HG02840 (cell line): ENCODE measurements around the gene AMOTL2.

Experiments used
- ATAC-seq: cut with Tn5 transposase; IDR thresholded peaks from one replicate; pipeline ENCODE4 v1.9.1; 2021; ENCODE audit warnings: mild to moderate bottlenecking, moderate library complexity, moderate number of reproducible peaks; ENCODE audit not compliant: unreplicated experiment, low FRiP score

AMOTL2 gene

DNA sequence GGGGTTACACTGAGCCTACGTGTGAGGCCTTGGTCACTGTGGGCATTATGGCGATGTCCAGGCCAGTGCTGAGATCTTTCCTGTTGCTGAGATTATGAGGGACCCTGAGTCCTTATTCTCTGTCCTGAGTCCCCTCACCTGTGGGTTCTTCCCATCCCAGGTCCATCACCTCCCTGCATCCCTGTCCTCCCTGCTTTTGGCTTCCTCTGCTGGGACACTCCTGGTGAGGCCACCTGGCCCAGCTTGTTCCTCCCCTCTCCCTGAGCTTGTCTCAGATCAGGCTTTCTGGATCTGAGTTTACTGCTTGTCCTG lies 36.1 kb downstream of the AMOTL2 start:
- ATAC-seq, result no peak

DNA sequence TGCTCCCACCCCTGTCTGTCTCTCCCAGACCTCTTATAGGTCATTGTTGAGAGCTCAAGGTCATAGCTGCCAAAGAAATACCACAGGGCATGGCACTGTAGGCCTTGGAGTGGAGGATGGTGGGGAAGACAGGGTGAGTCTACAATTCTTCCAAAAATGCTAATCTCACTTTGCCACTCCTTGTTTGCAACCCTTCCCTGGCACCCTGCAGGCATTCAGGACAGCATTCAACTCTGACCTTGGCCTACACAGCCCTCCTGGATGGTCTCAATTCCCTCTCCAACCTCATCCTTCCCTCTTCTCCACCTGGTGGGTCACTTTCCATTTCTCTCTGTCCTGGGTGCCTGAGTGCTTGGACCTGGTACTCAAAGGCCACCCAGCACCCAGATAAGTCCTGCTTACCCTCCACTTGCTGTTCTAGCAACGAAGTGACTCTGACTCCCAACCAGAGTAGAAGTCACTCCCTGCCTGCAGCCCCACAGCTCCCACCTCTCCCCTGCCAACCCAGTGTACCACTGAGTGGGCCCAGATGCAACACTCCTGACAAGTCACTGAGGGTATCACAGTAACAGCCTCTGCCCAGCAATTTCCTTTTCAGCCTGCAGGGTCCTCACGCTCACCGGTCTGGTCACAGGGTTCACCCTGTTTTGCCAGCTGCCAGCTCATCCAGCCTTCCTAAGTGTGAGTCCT lies 36.6 kb downstream of the AMOTL2 start:
- ATAC-seq, result no peak

DNA sequence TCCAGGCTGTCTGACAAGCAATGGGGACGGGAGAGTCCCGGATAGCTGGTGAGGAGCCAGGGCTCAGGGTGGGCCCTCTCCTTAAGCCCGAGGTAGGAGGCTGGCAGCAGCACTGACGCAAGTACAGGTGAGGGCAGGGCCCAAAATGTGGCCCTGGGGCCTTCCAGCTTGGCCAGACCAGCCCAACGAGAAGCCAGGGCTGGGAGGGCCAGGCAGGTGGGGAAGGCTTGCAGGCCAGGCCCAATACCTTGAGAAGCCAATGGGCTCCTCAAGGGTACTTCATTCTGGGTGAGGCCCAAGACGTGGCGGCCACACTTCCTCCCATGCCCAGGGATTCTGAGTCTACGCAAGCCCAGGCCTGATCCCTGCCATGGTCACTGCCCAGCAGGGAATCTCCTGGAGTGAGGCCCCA lies 37.2 kb downstream of the AMOTL2 start:
- ATAC-seq, result no peak

DNA sequence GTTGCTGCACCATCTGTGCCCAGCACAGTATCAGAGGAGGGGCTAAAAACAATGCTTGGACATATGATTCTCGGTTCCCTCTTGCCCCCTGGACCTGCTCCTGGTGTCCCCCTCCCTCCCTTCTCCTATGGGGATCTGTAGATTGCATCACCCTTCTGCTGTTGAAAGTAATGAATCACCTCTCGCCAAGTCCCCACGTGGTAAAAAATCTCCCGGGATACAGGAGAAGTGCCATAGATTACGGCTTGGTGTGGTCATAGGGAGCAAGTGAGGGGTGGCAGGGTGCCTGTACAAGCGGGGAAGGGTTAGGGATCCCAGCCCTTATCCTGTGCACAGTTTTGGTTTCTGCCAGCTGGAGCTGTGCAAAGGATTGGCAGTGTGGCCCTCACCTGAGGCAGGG lies 37.7 kb downstream of the AMOTL2 start:
- no peak for ATAC-seq

DNA sequence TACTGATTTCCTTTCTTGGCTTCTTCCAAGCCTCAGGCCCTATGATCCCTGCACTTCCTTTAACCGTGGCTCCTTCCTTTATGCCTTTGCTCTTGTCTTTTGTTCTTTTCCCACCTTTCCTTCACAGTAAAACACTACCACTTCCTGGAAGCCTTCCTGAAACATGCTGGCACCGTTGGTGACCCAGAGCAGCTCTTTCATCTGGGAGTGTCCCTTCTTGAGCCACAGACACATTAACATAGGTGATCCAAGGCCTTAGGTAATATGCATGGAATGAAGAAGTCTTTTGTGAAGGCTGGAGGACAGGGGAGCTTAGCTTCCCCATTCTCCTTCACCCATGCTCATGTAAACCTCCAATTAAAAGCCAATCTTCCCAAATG lies 39.4 kb downstream of the AMOTL2 start:
- no peak for ATAC-seq

DNA sequence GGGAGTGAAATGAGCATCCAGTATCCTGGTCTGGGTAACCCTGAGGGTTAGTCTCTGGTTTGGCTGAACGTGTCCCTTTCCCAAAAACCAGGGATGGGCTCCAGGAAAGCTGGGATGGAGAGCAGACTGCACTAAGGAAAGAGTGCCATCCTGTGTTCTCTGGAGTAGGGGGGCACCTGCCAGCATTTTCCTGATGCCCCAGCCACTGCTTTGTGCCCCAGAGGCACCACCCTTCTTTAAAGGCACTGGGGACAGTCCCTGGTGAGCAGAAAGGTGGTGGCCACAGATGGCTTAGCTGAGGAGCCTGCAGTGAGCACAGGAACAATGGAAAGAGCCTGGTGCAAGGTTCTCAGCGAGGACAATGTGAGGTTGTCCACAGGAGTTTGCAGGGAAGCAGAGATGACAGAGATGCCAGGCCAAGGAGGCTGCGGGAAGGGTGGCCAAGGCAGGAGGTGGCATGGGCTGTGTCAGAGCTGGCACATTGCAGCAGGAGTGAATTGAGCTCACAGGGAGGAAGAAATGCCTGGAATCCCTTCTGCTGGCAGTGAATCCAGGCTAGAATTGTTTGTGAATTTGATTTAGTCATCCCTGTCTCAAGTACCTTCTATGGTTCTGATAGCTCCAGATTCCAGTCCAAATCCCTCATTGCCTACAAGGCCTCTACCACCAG lies 39.9 kb downstream of the AMOTL2 start:
- ATAC-seq, result no peak

DNA sequence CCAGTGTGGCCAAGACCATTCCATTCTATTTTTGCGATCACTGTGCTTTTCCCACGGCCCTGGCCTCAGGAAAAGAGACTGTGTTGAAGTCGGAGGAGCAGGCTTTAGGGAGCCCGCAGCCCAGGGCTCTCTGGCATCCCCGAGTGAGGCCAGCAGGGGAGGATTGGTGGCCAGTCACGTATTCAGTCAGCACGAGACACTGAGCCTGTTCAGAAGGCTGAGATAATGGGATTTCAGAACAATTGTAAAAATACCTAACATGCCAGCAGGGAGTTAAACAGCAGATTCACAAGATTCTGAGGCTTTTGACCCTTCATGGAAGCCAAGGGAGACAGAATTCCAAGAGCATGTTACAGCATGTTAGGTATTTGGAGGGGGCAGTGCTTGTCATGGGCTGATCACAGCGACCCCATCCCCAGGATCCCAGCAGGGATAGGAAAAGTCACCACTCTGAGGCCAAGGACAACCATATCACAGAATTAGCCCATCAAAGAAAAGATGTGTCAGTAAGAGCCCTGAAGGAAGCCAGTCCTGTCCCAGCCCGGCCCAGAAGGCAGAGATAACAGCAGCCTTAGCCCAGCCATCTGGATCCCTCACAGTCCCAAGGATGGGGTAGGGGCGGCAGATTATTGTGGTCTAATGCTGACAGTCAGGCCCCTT lies 40.6 kb downstream of the AMOTL2 start:
- ATAC-seq, result no peak

DNA sequence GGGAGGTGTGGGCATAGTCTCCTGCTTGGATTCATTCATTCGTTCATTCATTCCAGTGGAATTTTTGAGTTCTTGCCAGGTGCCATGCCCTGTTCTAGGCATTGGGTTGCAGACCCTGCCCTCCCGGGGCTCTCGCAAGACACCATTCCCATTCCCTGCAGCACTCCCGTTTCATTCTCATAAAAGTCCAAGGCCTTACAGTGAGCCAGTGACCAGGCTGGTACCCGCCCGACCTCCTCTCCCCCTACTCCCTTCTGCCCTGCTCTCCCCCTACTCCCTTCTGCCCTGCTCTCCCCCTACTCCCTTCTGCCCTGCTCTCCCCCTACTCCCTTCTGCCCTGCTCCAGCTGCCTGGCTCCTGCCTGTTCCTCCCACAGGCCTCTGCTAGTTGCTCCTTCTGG lies 41.9 kb downstream of the AMOTL2 start:
- no peak for ATAC-seq

DNA sequence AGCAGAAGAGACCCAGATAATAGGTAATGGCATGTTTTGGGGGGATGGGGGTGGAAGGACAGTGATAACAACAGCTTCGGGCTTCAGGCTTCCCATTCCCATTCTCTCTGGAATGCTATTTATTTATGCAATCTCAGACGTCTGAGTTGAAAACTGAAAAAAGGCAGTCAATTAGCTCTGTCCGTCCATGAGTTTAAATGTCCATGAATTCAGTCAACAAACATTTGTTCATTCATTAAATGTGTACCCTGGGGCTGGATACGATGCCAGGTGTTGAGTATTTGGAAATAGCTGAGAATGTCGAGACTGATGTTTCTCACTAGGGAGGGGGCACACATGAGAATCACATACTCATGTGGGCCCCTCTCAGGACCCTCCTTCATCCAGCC lies 42.4 kb downstream of the AMOTL2 start:
- ATAC-seq, result no peak

DNA sequence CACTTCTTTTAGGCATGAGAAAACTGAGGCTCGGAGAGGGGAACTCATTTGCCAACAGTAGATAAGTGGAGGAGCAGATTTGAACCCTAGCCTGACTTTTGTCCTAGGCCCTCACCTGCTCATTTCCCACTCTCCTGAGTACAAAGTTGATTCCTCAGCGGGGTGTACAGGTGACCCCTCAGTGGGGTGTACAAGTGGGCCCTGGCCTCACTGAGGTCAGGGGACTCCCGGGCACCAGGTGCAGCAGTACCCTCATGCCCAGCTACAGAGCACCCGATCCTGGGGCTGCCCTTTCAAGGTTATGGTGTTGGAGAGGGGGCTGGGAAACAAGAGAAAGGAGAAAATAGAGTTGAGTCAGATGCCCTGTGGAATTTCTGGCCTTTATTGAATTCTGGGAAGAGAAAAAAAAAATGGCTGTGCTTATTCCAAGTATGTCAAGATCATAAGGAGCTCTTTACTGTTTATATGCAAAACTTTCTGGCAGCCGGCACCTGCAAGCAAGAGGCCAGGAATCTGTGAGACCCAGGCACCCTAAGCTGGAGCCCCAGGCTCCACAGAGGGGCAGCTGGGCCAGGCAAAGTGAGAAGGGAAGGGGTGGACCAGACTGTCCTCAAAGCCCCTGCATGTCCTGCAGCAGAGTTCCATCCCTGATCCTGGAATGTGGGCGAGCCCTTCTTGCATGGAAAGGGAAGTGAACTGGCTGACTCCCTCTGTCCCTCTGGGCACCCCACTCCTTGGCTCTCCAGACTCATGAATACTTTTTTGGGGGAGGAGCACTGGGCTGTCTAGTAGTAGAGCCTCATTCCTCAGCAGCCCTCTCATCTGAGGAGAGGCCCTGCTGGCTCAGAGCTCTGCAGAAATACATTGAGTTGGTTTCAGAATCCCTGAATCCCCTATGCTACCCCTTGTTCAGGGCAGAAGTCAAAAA lies 43.1 kb downstream of the AMOTL2 start:
- ATAC-seq, result no peak

DNA sequence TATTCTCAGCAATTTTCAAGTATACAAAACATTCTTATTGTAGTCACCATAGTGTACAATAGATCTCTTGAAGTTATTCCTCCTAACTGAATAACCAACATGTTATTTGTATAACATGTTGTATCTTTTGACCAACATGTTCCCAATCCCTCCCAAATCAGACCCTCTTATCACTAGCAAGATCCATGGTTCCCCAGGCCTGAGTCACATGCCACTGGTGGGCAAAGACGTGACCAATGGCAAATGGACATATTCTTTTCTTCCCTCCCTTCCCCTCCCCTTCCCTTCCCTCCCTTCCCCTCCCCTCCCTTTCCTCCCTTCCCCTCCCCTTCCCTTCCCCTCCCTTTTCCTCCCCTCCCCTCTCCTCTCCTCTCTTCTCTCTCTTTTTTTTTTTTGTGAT lies 45.4 kb downstream of the AMOTL2 start:
- no peak for ATAC-seq

DNA sequence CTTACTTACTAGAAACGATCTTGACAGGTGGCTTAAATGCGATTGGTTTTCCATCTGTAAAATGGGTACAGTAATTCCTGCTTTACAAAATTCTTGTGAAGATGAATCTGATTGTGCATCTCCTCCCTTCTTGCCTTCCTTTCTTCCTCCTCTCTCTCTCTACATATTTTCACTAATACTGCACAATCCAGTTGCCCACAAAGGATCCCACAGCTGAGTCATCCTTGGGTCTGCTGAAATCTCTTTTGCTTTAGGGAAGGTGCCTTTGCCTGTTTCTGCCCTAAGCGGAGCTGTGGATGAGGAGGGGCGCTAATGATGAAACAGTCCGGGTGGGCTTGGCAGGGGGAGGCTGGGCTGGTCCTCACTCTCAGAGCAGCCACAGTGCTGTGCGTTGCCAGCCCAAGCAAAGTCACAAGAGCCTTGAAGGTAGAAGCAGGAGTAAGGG lies 46.1 kb downstream of the AMOTL2 start:
- ATAC-seq, result no peak

DNA sequence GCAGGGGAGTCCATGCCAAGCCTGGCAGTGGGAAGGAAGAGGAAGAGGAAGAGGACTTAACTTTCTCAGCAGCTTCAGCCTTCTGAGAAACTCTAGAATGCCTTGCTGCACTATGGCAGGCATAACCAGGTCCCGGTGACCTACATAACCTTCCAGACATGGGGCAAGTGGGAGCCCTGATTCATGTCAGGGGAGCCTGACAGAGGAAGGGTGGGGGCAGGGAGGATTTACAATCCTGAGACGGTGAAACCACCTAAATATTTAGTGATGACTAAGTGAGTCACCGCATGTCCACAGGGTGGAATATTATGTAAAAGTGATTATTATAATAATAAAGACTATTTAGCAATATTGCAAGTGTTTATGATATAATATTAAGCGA lies 46.7 kb downstream of the AMOTL2 start:
- ATAC-seq, result no peak

DNA sequence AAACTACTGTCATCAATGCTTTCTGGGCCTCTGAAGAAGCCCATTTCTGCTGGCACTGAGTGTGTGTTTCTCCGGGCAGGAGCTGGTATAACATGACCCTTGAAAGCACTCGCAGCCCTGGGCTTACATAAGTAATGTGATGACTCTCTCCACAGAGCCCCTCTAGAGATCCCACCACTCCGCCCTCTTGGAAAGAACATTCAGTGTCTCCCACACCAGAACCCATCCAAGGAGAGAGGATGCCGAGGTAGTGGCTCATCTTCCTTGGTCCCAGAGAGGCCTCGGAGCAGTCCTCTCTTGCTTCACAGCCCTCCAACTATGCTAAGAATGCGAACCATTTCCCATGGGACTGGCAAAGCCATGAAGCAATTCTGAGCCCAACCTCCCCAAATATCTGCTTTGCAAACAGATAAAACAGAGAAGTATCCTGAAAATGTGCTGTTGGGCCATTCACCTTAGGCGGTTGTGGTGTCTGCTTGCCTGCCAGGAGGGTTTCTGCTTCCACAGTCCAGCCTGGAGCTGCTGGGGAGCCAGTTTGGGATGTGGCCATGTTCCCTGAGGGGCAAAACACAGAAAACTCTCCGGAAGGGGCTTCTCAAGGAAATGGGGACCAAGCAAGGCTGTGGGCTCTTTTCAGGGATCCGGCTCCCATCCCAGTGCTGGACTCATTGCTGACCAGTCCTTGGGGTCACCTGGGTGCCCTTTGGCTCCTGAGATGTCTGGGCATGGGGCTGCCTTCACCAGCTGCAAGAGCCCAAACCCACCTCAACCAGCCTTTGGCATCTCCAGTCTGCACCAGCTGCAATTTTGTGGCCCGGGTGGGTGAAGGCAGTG lies 47.3 kb downstream of the AMOTL2 start:
- no peak for ATAC-seq

DNA sequence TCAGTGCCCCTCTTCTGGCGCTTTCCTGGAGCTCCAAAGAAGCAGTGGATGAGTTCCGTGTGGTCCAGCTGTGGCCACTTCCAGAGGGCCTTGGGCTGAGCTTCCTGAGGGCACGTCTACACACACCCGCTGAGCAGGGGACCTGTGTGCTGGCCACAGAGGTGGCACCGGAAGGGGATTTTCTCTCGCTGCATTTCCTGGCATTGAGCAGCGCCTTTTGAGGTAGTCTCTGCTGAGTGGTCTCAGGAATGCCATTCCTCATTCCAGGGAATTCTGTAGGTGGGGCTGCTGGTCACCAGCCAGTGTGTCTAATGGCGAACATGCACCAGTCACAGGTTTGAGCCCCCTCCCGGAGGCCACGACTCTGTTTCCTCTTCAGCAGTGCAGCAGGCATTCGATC lies 48.1 kb downstream of the AMOTL2 start:
- ATAC-seq, result no peak

DNA sequence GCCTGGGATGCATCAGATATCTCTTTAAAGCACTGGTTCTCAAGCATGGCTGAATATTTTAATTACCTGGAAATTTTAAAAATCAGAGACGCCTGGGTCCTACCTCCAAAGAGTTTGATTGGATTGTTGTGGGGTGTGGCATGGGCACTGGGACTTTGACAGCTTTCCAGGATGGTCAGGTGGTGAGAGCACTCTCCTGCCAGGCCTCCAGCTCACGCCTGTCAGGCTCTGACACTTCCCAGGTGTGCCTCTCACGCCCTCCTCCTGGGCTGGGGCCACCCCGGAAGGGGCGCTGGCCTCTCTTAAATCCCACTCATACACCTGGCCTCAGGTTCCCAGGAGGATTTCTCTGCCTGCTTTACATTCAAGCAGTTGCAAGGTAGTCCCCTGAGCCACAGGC lies 48.5 kb downstream of the AMOTL2 start:
- ATAC-seq, result no peak

DNA sequence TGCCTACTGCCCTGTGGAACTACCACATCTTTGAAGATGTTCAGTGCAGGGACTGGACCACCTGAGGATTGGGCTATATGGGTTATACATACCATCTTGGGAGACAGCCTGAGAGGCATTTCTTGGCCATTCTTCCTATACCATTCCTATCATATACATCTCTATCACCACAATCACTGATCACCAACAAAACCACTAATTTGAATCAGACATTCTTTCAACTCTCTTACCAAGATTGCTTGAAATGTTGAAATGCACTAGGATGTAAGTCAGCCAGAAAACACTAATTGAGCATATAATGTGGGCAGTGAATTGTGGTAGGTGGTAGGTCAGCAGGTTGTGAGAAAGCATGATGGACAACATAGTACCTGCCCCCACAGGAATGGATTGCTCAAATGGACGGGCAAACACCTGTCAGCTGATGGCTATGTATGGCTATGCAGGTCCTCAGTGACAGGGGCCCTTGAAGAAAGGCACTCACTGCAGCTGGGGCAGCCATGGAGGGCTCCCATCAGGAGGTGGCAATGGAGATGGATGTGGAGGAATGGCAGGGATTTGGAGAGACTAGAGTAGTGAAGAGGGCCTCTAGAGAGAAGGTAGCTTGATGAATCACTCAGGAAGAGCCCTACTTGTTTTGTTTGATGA lies 49.1 kb downstream of the AMOTL2 start:
- ATAC-seq, result no peak

DNA sequence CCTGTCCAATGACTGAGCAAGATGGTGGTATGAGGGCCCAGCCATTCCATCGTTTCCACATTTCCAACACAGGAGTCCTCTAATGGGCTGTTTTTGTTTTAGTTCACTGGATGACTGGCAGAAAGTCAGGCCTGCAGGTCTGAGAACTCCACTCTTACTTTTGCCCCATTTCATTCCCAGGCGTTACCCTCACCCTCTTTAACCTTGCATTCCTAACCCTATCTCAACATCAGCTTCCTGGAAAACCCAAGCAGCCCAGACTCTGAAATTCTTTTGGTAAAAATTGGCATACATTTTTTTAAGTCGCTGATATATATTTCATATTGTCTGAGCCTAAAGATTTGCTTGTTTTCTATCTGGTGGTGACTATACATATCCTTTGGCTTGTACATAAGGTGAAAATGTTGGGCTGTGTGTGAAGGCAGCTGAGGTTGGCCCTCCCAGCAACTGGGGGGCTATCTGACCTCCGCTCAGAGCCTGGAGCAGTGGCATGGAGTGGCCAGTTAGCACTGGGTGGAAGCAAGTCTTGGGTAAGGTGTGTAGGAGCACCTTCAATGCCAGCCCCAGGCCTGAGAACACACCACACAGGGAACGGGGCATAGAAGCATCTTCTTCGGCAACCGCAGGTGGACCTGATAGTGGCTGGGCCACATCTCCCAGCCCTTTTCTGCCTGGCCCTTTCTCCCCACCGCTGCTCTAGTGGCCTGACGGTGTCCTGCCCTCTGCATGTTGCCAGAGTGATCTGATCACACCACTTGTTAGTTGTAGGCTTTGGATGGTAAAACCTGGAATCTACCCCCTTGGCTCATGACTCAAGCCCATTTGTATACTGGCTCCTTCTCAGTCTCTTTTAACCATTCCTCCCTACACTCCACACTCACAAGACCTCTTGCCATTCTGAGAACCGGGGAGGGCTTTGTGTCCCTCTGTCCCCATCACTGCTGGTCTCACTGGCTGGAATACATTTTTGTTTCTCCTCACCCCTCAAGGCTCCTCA lies 50.0 kb downstream of the AMOTL2 start:
- no peak for ATAC-seq

DNA sequence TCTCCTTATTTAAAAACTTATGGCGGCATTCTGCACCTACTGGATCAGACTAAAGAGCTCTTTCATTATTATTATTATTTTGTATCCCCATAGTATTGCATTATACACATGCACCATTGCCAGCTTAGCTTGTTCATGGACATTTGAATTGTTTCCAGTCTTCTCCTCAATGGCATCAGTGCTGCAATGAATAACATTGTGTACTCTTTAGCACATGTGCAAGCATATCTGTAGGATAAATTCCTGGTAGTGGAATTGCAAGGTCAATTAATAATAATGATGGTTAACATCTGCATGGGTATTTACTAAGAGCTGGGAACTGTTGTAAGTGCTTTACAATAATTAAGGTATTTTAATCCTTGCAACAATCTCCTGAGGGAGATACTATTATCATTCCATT lies 52.0 kb downstream of the AMOTL2 start:
- ATAC-seq, result no peak
